Mesangial cell (primary cell): ENCODE data around the gene RSU1. TPM values are rescaled to one million over a fixed set of nuclear protein-coding genes. Genes with fewer than 3 reads are reported as not detected.

Source experiments
- total RNA-seq: library from RNA; depleted of rRNA; stranded (reverse); fragments of >200 nt; gene quantifications from 2 replicates; pipeline ENCODE4 v1.2.3, GENCODE V29; 2015

Gene RSU1
- 66.3 and 92.9 TPM in 2 replicates for total RNA-seq

DNA sequence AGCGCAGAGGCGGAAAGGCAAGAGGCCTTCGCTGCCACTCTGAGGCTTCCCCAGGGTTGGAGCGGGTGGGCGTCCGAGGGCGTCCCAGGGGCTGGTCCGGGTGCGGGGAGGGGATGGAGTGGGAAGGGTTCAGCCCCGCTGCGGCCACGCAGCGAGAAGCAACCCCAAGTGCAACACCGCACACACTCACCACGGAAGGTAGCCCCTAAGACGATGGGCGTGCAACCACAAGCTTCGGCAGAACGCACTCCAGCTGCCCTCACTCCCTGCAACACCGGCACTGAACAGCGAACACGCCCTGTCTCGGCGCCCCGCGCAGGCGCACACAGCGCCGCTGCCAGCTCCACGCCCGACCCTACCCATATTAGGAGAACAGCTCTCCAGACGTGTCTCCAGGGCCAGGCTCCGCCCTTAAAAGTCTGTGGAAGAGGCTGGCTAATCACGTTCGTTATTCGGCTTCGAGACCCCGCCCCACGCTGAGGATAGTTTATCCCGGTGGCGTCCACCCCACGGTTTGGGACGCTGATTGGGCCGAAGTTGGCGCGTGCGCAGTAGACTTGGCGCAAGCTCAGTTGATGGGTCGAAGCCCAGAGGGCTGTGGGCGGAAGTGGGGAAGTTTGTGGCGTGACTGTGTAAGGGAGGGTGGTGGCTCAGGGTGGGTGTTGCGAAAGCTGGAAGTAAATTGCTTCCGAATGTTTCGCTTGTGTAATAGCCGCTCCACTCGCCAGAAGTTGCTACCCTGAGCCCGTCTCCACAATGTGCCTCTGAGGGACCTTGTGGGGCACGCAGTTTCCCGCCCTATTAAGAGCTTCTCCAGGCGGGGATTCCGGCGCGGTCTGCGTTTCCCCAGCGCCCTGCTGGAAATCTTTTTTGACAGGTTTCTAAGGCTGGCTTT lies at the start of gene RSU1:
TSS of gene RSU1 (minus strand) at position 300 of the 895 bp plus-strand sequence. CDS start 343 bp downstream, outside the sequence.

